Left ventricle myocardium inferior (tissue), 1 donor: ENCODE results near the gene MEGF8. TPM values are rescaled to one million over a fixed set of nuclear protein-coding genes. Genes with fewer than 3 reads are reported as not detected.

Experiments
- DNase-seq: peaks from one replicate; pipeline ENCODE4 v3.0.0-alpha.2; 2020
- H3K27ac ChIP-seq: fragments of 200-600 bp; replicated peaks from 2 replicates; pipeline ENCODE4 v1.8.0; 2021
- H3K27me3 ChIP-seq: fragments of 200-600 bp; 2 replicates; pipeline ENCODE4 v1.8.0; 2021; ENCODE audit warnings: low read depth
- H3K36me3 ChIP-seq: fragments of 200-600 bp; 2 replicates; pipeline ENCODE4 v1.8.0; 2021
- H3K4me1 ChIP-seq: fragments of 200-600 bp; 2 replicates; pipeline ENCODE4 v1.8.0; 2021
- H3K4me3 ChIP-seq: fragments of 200-600 bp; 2 replicates; pipeline ENCODE4 v1.8.0; 2021; ENCODE audit warnings: mild to moderate bottlenecking, moderate library complexity
- H3K9me3 ChIP-seq: fragments of 200-600 bp; replicated peaks from 2 replicates; pipeline ENCODE4 v1.8.0; 2021
- intact Hi-C: fragments of 100-400 bp; cut with micrococcal nuclease; formaldehyde crosslinking; loops from one replicate; pipeline ENCODE4 v1.11.0; 2022
- total RNA-seq: library from RNA; stranded (reverse); fragmentation: NEBNext Ultra II Directional; extraction: Animal tissue kit (Norgen Biotek cat#: 25700); gene quantifications from one replicate; pipeline ENCODE4 v1.2.1, GENCODE V29; 2021
- TF ChIP-seq, protein P1 (sequence below): fragments of 200-600 bp; IDR thresholded peaks from 2 replicates; pipeline ENCODE4 v1.8.0; 2021; ENCODE audit warnings: antibody characterized with exemption, mild to moderate bottlenecking, borderline replicate concordance
- donor health status: DM: no; HTN: yes; CAD: no; lungs with severe emphysema.

Gene MEGF8
- total RNA-seq, 1 donor from 2014 or later: 34.3 TPM

DNA sequence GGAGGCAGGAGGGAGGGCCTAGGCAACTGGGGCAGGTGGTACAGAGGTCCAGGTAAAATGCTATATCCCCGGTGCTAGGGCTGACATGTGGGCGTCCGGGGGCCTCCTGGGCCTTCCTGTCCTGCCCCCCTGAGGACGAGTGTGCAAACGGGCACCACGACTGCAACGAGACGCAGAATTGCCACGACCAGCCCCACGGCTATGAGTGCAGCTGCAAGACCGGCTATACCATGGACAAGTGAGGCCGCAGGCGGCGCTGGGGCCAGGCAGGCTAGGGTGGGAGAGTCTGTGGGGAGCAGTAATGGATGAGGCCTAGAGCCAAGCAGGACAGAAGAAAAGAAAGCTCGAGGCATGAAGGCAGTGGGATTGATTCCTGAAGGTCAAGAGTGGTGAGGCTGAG lies 43.3 kb downstream of the MEGF8 start:
- Histone ChIP-seq H3K27me3 (no peaks in the 10 kb centered on the region), H3K9me3 (peaks cover 8% of the 10 kb centered on the region), H3K36me3 (peaks cover 25% of the 10 kb centered on the region), H3K4me1 (peaks cover 36% of the 10 kb centered on the region), H3K4me3 (no peak overlapping the region), H3K27ac (no peak overlapping the region)
- TF ChIP-seq, protein P1, sequence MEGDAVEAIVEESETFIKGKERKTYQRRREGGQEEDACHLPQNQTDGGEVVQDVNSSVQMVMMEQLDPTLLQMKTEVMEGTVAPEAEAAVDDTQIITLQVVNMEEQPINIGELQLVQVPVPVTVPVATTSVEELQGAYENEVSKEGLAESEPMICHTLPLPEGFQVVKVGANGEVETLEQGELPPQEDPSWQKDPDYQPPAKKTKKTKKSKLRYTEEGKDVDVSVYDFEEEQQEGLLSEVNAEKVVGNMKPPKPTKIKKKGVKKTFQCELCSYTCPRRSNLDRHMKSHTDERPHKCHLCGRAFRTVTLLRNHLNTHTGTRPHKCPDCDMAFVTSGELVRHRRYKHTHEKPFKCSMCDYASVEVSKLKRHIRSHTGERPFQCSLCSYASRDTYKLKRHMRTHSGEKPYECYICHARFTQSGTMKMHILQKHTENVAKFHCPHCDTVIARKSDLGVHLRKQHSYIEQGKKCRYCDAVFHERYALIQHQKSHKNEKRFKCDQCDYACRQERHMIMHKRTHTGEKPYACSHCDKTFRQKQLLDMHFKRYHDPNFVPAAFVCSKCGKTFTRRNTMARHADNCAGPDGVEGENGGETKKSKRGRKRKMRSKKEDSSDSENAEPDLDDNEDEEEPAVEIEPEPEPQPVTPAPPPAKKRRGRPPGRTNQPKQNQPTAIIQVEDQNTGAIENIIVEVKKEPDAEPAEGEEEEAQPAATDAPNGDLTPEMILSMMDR: no peak
- intact Hi-C loops: no loop called here
- DNase-seq: no peak

- H3K9me3 ChIP-seq: peaks cover under 1% of the 10 kb centered on the region
- peaks cover 34% of the 10 kb centered on the region for H3K4me1 ChIP-seq
- no peak for DNase-seq
- no peak overlapping the region for H3K27ac ChIP-seq
- intact Hi-C loops: no loop called here
- no peak overlapping the region for H3K4me3 ChIP-seq
- TF ChIP-seq, protein P1: no peak
- H3K36me3 ChIP-seq: peaks cover 26% of the 10 kb centered on the region
- no peaks in the 10 kb centered on the region for H3K27me3 ChIP-seq
These were observed 44.1 kb downstream of the MEGF8 start for GRCh38 chr19:42369433-42370067.

DNA sequence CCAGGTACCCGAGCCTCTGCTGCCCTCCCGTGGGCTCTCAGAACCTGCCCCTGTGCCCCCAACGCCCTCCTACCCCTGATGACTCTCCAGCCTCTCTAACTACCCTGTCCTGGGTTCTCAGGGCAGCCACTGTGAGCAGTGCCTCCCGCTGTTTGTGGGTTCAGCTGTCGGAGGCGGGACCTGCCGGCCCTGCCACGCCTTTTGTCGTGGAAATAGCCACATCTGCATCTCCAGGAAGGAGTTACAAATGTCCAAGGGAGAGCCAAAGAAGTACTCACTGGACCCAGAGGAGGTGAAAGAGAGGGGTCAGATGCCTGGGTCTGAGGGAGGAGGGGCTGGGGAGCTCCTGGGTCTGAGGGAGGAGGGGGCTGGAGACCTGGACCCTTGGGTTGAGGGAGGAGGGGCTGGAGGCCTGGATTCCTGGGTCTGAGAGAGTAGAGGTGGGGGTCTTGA lies 44.7 kb downstream of the MEGF8 start:
- intact Hi-C loops: no loop called here
- peaks cover 31% of the 10 kb centered on the region for H3K36me3 ChIP-seq

GRCh38 chr19:42370626-42371175 lies 45.3 kb downstream of the MEGF8 start:
- Histone ChIP-seq H3K4me1 (peaks cover 22% of the 10 kb centered on the region), H3K27ac (no peak overlapping the region), H3K27me3 (no peaks in the 10 kb centered on the region), H3K4me3 (no peak overlapping the region), H3K36me3 (peaks cover 37% of the 10 kb centered on the region), H3K9me3 (no peaks in the 10 kb centered on the region)
- intact Hi-C loops: no loop called here
- TF ChIP-seq, protein P1: no peak
- DNase-seq: no peak

More for the DNA sequence above, 44.7 kb downstream of the MEGF8 start:
- Histone ChIP-seq H3K4me3 (no peak overlapping the region), H3K4me1 (peaks cover 28% of the 10 kb centered on the region), H3K27ac (no peak overlapping the region), H3K9me3 (no peaks in the 10 kb centered on the region), H3K27me3 (no peaks in the 10 kb centered on the region)
- DNase-seq: no peak
- TF ChIP-seq, protein P1: no peak

GRCh38 chr19:42374826-42375376 lies 49.5 kb downstream of the MEGF8 start:
- Histone ChIP-seq H3K9me3 (no peaks in the 10 kb centered on the region), H3K4me3 (no peak overlapping the region), H3K27me3 (no peaks in the 10 kb centered on the region), H3K4me1 (no peaks in the 10 kb centered on the region), H3K27ac (no peak overlapping the region), H3K36me3 (peaks cover 44% of the 10 kb centered on the region)
- intact Hi-C loops: no loop called here
- no peak for DNase-seq
- TF ChIP-seq, protein P1: no peak
